ENCODE data around the gene UBE2E2.

The UBE2E2 gene

GRCh38 chr3:23288286-23288685 is 85.2 kb downstream of the UBE2E2 start:
- DNase-seq = no peak

- DNase-seq = no peak
Observed at GRCh38 chr3:23288715-23289114, 85.6 kb downstream of the UBE2E2 start.

- DNase-seq = no peak
Observed at GRCh38 chr3:23292432-23292831, 89.3 kb downstream of the UBE2E2 start.

- no peak for DNase-seq
Observed at GRCh38 chr3:23294770-23295387, 91.8 kb downstream of the UBE2E2 start.

GRCh38 chr3:23301819-23302218 is 98.7 kb downstream of the UBE2E2 start:
- no peak for DNase-seq

- DNase-seq = no peak
Observed at GRCh38 chr3:23302271-23302670, 99.1 kb downstream of the UBE2E2 start.

GRCh38 chr3:23303601-23304217 is 100.6 kb downstream of the UBE2E2 start:
- DNase-seq = no peak

GRCh38 chr3:23304424-23304823 is 101.3 kb downstream of the UBE2E2 start:
- DNase-seq = no peak

GRCh38 chr3:23308986-23309625 is 106.0 kb downstream of the UBE2E2 start:
- DNase-seq = no peak

- no peak for DNase-seq
Observed at GRCh38 chr3:23312866-23313265, 109.7 kb downstream of the UBE2E2 start.

GRCh38 chr3:23314981-23315762 is 112.0 kb downstream of the UBE2E2 start:
- DNase-seq = no peak

GRCh38 chr3:23316924-23317323 is 113.8 kb downstream of the UBE2E2 start:
- DNase-seq = no peak

- no peak for DNase-seq
Observed at GRCh38 chr3:23319366-23320312, 116.5 kb downstream of the UBE2E2 start.

GRCh38 chr3:23320586-23321570 is 117.8 kb downstream of the UBE2E2 start:
- no peak for DNase-seq

GRCh38 chr3:23324745-23325144 is 121.6 kb downstream of the UBE2E2 start:
- no peak for DNase-seq

GRCh38 chr3:23325466-23326065 is 122.4 kb downstream of the UBE2E2 start:
- DNase-seq = no peak

GRCh38 chr3:23329471-23330105 is 126.5 kb downstream of the UBE2E2 start:
- DNase-seq = no peak

GRCh38 chr3:23330568-23330967 is 127.4 kb downstream of the UBE2E2 start:
- no peak for DNase-seq

GRCh38 chr3:23331141-23331935 is 128.2 kb downstream of the UBE2E2 start:
- no peak for DNase-seq
